HuH-7 (cell line): Measurements from ENCODE around the gene HLCS.

ENCODE experiments used
- DNase-seq: peaks from one replicate; pipeline ENCODE4 v3.0.0; 2011; ENCODE audit warnings: low spot score

Gene HLCS

GRCh38 chr21:36702622-36702968 is 263.9 kb downstream of the HLCS start:
- DNase-seq, result no peak

DNA sequence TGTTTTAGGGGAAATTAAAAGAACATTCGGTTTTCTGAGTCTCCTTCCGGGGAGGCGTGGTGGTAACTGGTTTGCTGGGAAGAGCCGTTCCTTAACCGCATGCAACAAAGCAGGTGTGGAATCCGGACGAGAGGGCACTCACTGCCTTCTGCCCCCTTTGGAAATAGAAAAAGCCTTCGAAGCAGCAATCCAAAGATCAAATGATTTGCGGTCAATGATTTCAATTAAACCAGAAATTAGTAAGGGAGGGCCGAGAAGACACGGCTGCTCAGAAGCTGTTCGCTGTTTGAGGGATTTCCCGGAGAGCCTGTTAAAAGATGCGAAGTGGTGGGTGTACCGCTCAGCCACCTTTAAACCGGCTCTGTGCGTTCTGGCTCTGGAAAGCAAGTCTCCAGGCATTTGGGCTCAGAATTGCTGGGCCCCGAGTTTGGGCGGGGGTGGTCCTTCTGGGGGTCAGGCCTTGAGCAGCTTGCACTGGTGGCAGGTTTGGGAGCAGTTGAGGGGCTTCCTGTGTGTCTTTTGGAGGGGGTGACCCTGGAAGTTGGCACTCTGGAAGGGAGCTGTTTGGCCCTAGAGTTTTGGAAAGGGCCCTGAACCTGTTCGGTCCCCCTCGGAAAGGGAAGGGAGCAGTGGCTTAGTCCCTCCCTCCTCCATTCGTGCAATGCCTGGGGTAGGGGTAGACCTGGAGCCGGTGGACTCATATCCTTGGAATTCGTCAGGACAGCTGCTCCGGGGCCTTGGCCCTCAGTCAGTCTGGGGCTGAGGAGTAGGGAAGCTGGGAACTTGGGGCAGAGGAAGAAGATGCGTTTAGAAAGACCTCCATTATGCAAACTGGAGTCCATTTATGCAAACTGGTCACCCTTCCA is 264.5 kb downstream of the HLCS start:
- DNase-seq, result no peak

- DNase-seq, result no peak
These were observed 265.3 kb downstream of the HLCS start for GRCh38 chr21:36700971-36701755.
